ENCODE data around the gene TSPAN11. TPM values are rescaled to one million over a fixed set of nuclear protein-coding genes. Genes with fewer than 3 reads are reported as not detected.

The TSPAN11 gene
- total and polyA plus RNA-seq, 4 donors: 1.4 to 12.1 (median 3.9) TPM

GRCh38 chr12:31002999-31003398 lies 76.5 kb downstream of the TSPAN11 start:
- Histone ChIP-seq H3K9ac (ENCODE audit: insufficient read depth in 1 of 2, low read length in 2 of 2) (no peak overlapping the region), H3K4me1 (ENCODE audit: control insufficient read depth in 5 of 5, insufficient read depth in 5 of 5, low read length in 5 of 5) (peaks cover 0 to 14% (median 0%) of the 10 kb centered on the region in 5 donors), H3K4me3 (no peak overlapping the region), H3K27ac (ENCODE audit: low read depth in 1 of 2, low read length in 1 of 2) (no peak overlapping the region), H3K9me3 (ENCODE audit: control insufficient read depth in 4 of 4, insufficient read depth in 3 of 4, low read length in 3 of 4) (no peaks in the 10 kb centered on the region), H3K36me3 (ENCODE audit: control insufficient read depth in 4 of 4, insufficient read depth in 4 of 4, low read length in 4 of 4) (no peaks in the 10 kb centered on the region), H3K27me3 (ENCODE audit: control insufficient read depth in 3 of 3, insufficient read depth in 3 of 3, low read length in 2 of 3) (no peaks in the 10 kb centered on the region)
- no peak for DNase-seq
- 76% methylated on average over 1 of the region's 1 CpG for WGBS, 2 donors
- no peak for ATAC-seq (ENCODE audit: insufficient read depth, low FRiP score)
- TF ChIP-seq CTCF (IDR thresholded peaks at IDR 0.05; ENCODE audit: control extremely low read depth, extremely low read depth): no peak

- 95 to 96% methylated on average over 7 of the region's 7 CpGs for WGBS, 2 donors
- peaks cover 0 to 14% (median 0%) of the 10 kb centered on the region in 5 donors for H3K4me1 ChIP-seq (ENCODE audit: control insufficient read depth in 5 of 5, insufficient read depth in 5 of 5, low read length in 5 of 5)
- no peak for ATAC-seq (ENCODE audit: insufficient read depth, low FRiP score)
- no peak overlapping the region for H3K4me3 ChIP-seq
- no peak for TF ChIP-seq CTCF (IDR thresholded peaks at IDR 0.05; ENCODE audit: control extremely low read depth, extremely low read depth)
- no peak overlapping the region for H3K9ac ChIP-seq (ENCODE audit: insufficient read depth in 1 of 2, low read length in 2 of 2)
- DNase-seq: no peak
- H3K27ac ChIP-seq (ENCODE audit: low read depth in 1 of 2, low read length in 1 of 2): no peak overlapping the region
- no peaks in the 10 kb centered on the region for H3K9me3 ChIP-seq (ENCODE audit: control insufficient read depth in 4 of 4, insufficient read depth in 3 of 4, low read length in 3 of 4)
- H3K27me3 ChIP-seq (ENCODE audit: control insufficient read depth in 3 of 3, insufficient read depth in 3 of 3, low read length in 2 of 3): no peaks in the 10 kb centered on the region
- no peaks in the 10 kb centered on the region for H3K36me3 ChIP-seq (ENCODE audit: control insufficient read depth in 4 of 4, insufficient read depth in 4 of 4, low read length in 4 of 4)
Observed at GRCh38 chr12:31003861-31004640, 77.5 kb downstream of the TSPAN11 start.

GRCh38 chr12:31004666-31005065 lies 78.1 kb downstream of the TSPAN11 start:
- no peak for TF ChIP-seq CTCF (IDR thresholded peaks at IDR 0.05; ENCODE audit: control extremely low read depth, extremely low read depth)
- H3K36me3 ChIP-seq (ENCODE audit: control insufficient read depth in 4 of 4, insufficient read depth in 4 of 4, low read length in 4 of 4): no peaks in the 10 kb centered on the region
- DNase-seq: no peak
- no peak overlapping the region for H3K9ac ChIP-seq (ENCODE audit: insufficient read depth in 1 of 2, low read length in 2 of 2)
- no peak overlapping the region for H3K27ac ChIP-seq (ENCODE audit: low read depth in 1 of 2, low read length in 1 of 2)
- no peak for ATAC-seq (ENCODE audit: insufficient read depth, low FRiP score)
- H3K27me3 ChIP-seq (ENCODE audit: control insufficient read depth in 3 of 3, insufficient read depth in 3 of 3, low read length in 2 of 3): no peaks in the 10 kb centered on the region
- no peaks in the 10 kb centered on the region for H3K9me3 ChIP-seq (ENCODE audit: control insufficient read depth in 4 of 4, insufficient read depth in 3 of 4, low read length in 3 of 4)
- H3K4me3 ChIP-seq: no peak overlapping the region
- peaks cover 0 to 14% (median 0%) of the 10 kb centered on the region in 5 donors for H3K4me1 ChIP-seq (ENCODE audit: control insufficient read depth in 5 of 5, insufficient read depth in 5 of 5, low read length in 5 of 5)
- 92 to 97% methylated on average over 5 of the region's 5 CpGs for WGBS, 2 donors

Data from lung (tissue), 12 donors.